HG03342 (cell line): ENCODE data around the gene SLFN5.
"Not testable (repeated sequence)": the region's sequence is repeated elsewhere in the genome, so short reads cannot be mapped to it uniquely, and the experiment has no call there.

Experiments used
- ATAC-seq: cut with Tn5 transposase; IDR thresholded peaks from one replicate; pipeline ENCODE4 v1.9.1; 2021; ENCODE audit warnings: mild to moderate bottlenecking, moderate library complexity; ENCODE audit not compliant: unreplicated experiment

SLFN5 gene

DNA sequence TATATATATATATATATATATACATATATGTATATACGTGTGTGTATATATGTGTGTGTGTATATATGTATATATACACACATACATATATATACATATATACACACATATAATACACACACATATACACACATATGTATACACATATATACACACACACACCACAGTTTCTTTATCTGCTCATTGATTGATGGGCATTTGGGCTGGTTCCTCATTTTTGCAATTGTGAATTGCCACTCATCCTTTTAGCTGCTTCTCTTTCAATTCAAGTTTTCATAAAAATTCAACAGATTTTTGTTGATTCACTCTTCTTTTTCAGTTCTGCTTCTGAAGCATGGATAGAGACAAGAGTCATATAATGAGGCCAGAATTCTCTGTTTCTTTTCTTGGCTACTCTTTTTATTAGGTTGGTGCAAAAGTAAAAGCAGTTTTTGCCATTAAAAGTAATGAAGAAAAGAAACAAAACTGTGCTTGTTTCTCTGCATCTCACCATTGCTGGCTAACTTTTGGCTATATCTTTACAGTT lies 44.5 kb downstream of the SLFN5 start:
- ATAC-seq: no peak

DNA sequence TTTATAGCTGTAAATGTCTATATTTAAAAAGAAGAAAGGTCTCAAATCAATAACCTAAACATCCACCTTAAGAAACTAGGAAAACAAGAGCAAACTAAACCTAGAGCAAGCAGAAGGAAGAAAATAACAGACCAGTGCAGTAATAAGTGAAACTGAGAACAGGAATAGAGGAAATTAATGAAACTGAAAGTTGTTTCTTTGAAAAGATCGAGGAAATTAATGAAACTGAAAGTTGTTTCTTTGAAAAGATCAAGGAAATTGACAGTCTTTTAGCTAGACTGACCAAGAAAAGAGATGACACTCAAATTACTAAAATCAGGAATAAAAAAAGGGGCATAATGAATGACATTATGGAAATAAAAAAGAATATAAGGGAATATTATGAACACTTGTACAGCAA lies 46.4 kb downstream of the SLFN5 start:
- no peak for ATAC-seq

DNA sequence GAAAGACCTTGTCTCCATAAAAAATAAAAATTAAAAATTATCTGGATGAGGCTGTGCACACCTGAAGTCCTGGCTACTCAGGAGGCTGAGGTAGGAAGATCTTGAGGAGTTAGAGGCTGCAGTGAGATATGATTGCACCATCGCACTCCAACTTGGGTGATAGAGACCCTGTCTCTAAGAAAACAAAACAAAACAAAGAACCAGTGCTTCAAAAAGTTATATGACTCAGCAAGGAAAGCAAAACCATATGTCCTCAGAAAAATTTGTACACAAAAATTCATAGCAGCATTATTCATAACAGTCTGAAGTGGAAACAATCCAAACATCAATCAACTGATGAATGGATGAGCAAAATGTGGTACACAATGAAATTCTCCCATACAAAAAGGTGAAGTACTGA lies 48.9 kb downstream of the SLFN5 start:
- ATAC-seq: no peak

DNA sequence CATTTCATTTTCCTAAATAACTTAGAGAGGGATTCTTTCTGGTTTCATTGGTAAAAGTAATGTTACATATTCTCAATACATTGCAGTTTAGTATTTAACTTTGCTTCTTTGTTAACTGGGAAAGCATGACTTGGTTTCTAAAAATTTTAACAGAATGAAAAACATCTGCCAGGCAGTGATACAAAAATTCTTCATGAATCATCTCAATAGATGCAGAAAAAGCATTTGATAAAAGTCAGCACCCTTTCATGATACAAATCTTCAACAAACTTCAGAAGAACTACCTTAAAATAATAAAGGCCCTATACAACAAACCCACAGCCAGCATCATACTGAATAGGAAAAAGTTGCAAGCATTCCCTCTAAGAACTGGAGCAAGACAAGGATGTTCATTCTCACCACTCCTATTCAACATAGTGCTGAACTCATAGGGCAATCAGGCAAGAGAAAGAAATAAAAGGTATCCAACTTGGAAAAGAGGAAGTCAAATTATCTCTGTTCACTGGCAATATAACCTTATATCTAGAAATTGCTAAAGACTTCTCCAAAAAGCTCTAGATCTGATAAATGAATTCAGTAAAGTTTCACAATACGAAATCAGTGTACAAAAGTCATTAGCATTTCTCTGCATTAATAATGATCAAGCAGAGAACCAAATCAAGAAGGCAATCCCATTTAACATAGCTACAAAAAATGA lies 50.4 kb downstream of the SLFN5 start:
- no peak for ATAC-seq

DNA sequence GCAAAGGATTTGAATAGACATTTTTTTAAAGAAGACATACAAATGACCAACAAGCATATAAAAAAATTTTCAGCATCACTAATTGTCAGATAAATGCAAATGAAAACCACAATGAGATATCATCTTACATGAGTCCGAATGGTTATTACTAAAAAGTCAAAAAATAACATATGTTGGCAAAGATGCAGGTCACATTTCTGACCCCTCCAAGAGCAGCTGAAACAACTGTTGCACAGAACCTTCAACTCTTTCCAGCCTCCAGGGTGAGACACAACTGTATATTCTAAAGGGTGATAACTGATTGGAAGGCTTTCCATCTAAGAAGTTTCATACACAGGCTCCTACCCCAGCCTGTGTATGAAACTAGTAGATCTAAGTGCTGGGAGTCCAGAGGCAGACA lies 51.9 kb downstream of the SLFN5 start:
- ATAC-seq: no peak

DNA sequence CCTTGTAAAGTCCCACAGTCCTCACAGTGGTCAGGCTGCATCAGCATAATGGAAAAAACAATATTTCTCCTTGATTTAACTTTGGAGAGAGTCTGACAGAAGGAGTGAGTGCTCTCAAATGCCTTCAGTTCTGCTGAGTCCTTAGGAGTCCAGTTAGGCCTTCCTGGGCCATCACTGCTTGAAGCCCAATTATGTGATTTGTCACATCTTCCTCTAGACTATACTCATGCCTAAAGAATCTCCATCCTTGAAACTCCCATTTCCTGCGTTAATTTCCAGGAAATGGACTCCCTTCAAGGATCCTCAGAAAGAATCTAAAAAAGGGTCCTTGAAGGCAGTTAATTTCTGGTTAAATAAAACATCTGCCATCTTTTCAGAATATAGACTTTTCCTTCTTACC lies 52.8 kb downstream of the SLFN5 start:
- no peak for ATAC-seq

GRCh38 chr17:35297666-35298065 lies 54.8 kb downstream of the SLFN5 start:
- ATAC-seq: no peak

DNA sequence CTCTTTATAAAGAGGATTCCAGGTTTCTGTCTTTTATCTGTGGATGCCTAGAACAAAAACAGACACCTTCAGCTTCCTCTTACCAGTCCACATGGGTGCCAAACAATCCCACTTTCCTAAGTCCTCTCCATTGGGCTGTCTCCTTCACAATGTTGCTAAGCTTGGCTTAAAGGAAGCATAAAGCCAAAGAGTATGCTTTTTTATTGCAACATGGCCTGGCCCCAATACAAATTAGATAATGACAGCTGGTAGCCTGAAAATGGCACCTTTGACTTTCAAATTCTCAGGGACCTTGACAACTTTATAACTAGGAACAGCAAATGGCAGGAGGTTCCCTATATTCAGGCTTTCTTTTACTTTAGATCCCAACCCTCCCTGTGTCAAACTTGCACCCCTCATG lies 55.8 kb downstream of the SLFN5 start:
- no peak for ATAC-seq

GRCh38 chr17:35299135-35299534 lies 56.3 kb downstream of the SLFN5 start:
- no peak for ATAC-seq

DNA sequence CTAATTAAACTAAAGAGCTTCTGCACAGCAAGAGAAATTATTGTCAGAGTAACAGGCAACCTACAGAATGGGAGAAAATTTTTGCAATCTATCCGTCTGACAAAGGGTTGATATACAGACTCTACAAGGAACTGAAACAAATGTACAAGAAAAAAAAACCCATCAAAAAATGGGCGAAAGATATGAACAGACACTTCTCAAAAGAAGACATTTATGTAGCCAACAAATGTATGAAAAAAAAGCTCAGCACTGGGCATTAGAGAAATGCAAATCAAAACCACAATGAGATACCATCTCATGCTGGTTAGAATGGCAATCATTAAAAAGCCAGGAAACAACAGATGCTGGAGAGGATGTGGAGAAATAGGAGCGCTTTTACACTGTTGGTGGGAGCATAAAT lies 66.5 kb downstream of the SLFN5 start:
- not testable (repeated sequence) for ATAC-seq

GRCh38 chr17:35312346-35312745 lies 69.5 kb downstream of the SLFN5 start:
- ATAC-seq: no peak

- ATAC-seq: peak; percentile 71
Observed at GRCh38 chr17:35312790-35313711, 70.2 kb downstream of the SLFN5 start.

DNA sequence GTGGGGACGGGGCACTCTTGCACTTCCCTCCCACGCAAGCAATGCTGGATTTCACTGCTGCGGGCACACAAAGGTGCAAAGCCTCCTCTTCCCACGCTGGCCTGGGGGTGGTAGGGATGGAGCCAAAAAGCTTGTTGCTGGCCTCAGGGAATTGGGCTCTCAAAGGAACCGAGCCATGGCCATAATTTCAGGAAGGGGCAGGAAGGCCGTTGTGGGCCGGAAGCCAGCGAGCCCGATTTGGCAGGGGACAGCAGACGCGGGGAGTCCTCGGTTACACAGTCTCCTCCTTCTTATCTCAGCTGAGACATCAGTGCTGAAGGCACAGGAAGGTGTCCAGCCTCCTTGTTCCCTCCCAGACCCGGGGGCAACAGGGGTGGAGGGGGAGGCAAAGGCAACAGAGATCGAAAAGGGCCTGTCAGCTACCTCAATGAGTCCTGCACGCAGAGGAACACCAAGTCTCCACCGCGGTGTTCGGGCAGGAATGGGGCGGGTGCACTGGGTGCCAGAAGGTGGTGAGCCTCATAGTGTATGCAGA lies 71.1 kb downstream of the SLFN5 start:
- no peak for ATAC-seq

GRCh38 chr17:35314415-35315216 lies 71.7 kb downstream of the SLFN5 start:
- ATAC-seq: no peak

DNA sequence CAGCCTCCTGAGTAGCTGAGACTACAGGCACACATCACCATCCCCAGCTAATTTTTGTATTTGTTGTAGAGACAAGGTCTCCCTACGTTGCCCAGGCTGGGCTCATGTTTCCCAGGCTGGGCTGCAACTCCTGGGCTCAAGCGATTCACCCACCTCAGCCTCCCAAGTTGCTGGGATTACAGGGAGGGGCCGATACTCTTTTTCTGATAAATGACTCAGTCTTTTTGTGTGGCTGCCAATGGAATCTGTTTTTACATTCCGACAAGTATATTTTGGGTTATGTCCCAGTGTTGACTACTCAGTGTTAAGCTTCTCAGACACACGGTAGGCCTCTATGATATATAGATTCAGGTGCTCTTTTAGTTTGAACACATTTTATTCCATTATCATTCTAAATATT lies 72.4 kb downstream of the SLFN5 start:
- no peak for ATAC-seq

DNA sequence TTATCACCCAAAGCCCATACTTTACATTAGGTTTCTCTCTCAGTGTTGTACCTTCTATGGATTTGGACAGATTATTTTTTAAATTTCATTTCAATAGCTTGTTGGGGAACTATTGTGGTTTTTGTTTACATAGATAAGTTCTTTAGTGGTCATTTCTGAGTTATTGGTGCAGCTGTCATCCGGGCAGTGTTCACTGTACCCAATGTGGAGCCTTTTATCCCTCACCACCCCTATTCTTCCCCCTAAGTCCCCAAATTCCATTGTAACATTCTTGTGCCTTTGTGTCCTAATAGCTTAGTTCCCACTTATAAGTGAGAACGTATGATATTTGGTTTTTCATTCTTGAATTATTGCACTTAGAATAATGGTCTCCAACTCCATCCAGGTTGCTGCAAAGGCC lies 73.1 kb downstream of the SLFN5 start:
- ATAC-seq: no peak

- no peak for ATAC-seq
Observed at GRCh38 chr17:35322749-35323148, 79.9 kb downstream of the SLFN5 start.
